A549 (cell line): ENCODE measurements around the gene TARDBP.

Source experiments
- BCL3 ChIP-seq: fragments of >200 bp; sonication (Bioruptor Twin); formaldehyde crosslinking; IDR thresholded peaks from 3 replicates; pipeline ENCODE4 v1.6.1; 2016
- CHD2 ChIP-seq: fragments of 150-350 bp; IDR thresholded peaks from 2 replicates; pipeline ENCODE4 v1.6.1; 2014; ENCODE audit warnings: low read length; ENCODE audit not compliant: partially characterized antibody
- CHD4 ChIP-seq: fragments of 200-600 bp; sonication (generic); IDR thresholded peaks from 2 replicates; pipeline ENCODE4 v1.6.1; 2016; ENCODE audit warnings: antibody characterized with exemption, mild to moderate bottlenecking, borderline replicate concordance
- CTCF ChIP-seq: fragments of >200 bp; sonication (Bioruptor Twin); formaldehyde crosslinking; IDR thresholded peaks from 3 replicates; pipeline ENCODE4 v1.5.1; 2016
- JUN ChIP-seq, 2 experiments: fragments of >200 bp; sonication (Bioruptor Twin); formaldehyde crosslinking; IDR thresholded peaks; 2 replicates in 1 of 2; 3 replicates in 1 of 2; pipeline ENCODE4 v1.6.1; 2016 to 2017
- MAFK ChIP-seq: fragments of 450-650 bp; IDR thresholded peaks from 2 replicates; pipeline ENCODE4 v1.6.1; 2014; ENCODE audit not compliant: partially characterized antibody
- MYC ChIP-seq: IDR thresholded peaks from 2 replicates; pipeline ENCODE4 v1.6.1; 2012; ENCODE audit warnings: mild to moderate bottlenecking, inconsistent platforms, low read length, improper control_type of control experiment, borderline replicate concordance
- NPAS2 ChIP-seq: fragments of 250-450 bp; sonication (Bioruptor Pico); IDR thresholded peaks from 2 replicates; pipeline ENCODE4 v1.8.0; 2022; ENCODE audit warnings: mild to moderate bottlenecking, moderate library complexity, borderline replicate concordance
- NR3C1 ChIP-seq: fragments of >200 bp; sonication (Bioruptor Twin); formaldehyde crosslinking; IDR thresholded peaks from 3 replicates; pipeline ENCODE4 v1.6.1; 2017
- POLR2A ChIP-seq: IDR thresholded peaks from 2 replicates; pipeline ENCODE4 v1.6.1; 2012; ENCODE audit warnings: mild to moderate bottlenecking, low read length
- RARB ChIP-seq: fragments of 250-450 bp; sonication (Bioruptor Pico); IDR thresholded peaks from 2 replicates; pipeline ENCODE4 v1.8.0; 2021; ENCODE audit warnings: mild to moderate bottlenecking, moderate library complexity
- RNF2 ChIP-seq: fragments of 200-600 bp; sonication (generic); IDR thresholded peaks from 2 replicates; pipeline ENCODE4 v1.6.1; 2016; ENCODE audit warnings: low read depth, mild to moderate bottlenecking, antibody characterized with exemption, moderate library complexity, borderline replicate concordance
- TF ChIP-seq, protein P1 (sequence below): fragments of 150-350 bp; IDR thresholded peaks from 2 replicates; pipeline ENCODE4 v1.6.1; 2014; ENCODE audit warnings: low read depth, mild to moderate bottlenecking, low read length
- TF ChIP-seq, protein P2 (sequence below): IDR thresholded peaks from 2 replicates; pipeline ENCODE4 v1.6.1; 2012

GRCh38 chr1:11028018-11028417 is 15.6 kb downstream of the TARDBP start:
- TF ChIP-seq MYC (no peak), CHD4 (no peak), NR3C1 (no peak), CTCF (no peak), BCL3 (no peak), MAFK (no peak), POLR2A (no peak), RNF2 (no peak), NPAS2 (CRISPR knock-in tag) (no peak), RARB (no peak), CHD2 (no peak), JUN (IDR thresholded peaks at IDR 0.05) (no peak)
- TF ChIP-seq, protein P1, sequence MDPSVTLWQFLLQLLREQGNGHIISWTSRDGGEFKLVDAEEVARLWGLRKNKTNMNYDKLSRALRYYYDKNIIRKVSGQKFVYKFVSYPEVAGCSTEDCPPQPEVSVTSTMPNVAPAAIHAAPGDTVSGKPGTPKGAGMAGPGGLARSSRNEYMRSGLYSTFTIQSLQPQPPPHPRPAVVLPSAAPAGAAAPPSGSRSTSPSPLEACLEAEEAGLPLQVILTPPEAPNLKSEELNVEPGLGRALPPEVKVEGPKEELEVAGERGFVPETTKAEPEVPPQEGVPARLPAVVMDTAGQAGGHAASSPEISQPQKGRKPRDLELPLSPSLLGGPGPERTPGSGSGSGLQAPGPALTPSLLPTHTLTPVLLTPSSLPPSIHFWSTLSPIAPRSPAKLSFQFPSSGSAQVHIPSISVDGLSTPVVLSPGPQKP, result no peak
- TF ChIP-seq, protein P2, sequence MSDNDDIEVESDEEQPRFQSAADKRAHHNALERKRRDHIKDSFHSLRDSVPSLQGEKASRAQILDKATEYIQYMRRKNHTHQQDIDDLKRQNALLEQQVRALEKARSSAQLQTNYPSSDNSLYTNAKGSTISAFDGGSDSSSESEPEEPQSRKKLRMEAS, result no peak
